HG03565 (cell line): Measurements from ENCODE around the gene ITPKC.

Experiments
- ATAC-seq: cut with Tn5 transposase; IDR thresholded peaks from one replicate; pipeline ENCODE4 v1.9.1; 2021; ENCODE audit warnings: mild to moderate bottlenecking, moderate library complexity; ENCODE audit not compliant: unreplicated experiment

Gene ITPKC

GRCh38 chr19:40739030-40739839, 22.3 kb downstream of the ITPKC start:
- ATAC-seq: no peak

- ATAC-seq: no peak
Measured at GRCh38 chr19:40739871-40740703, 23.2 kb downstream of the ITPKC start.

GRCh38 chr19:40740747-40741146, 23.8 kb downstream of the ITPKC start:
- ATAC-seq: no peak

GRCh38 chr19:40741527-40742390, 24.8 kb downstream of the ITPKC start:
- ATAC-seq: no peak

- ATAC-seq: no peak
Measured at GRCh38 chr19:40742477-40742876, 25.6 kb downstream of the ITPKC start.

- ATAC-seq: no peak
Measured at GRCh38 chr19:40742886-40743285, 26.0 kb downstream of the ITPKC start.

GRCh38 chr19:40743926-40744325, 27.0 kb downstream of the ITPKC start:
- no peak for ATAC-seq

GRCh38 chr19:40744554-40745401, 27.9 kb downstream of the ITPKC start:
- no peak for ATAC-seq

- no peak for ATAC-seq
Measured at GRCh38 chr19:40745402-40745780, 28.5 kb downstream of the ITPKC start.

- no peak for ATAC-seq
Measured at GRCh38 chr19:40747536-40747935, 30.6 kb downstream of the ITPKC start.

- ATAC-seq: peak; percentile 79
Measured at GRCh38 chr19:40750058-40750873, 33.4 kb downstream of the ITPKC start, which contains the start of gene ACTMAP. TSS of gene ACTMAP (minus strand) at chr19:40750477. CDS start at chr19:40749803, 674 bp downstream.

- peak; percentile 41 for ATAC-seq
Measured at GRCh38 chr19:40750874-40751537, 34.1 kb downstream of the ITPKC start, which contains the start of gene SNRPA. TSS of gene SNRPA (plus strand) at chr19:40751203. CDS start at chr19:40751409, 206 bp downstream.

GRCh38 chr19:40752257-40752781, 35.4 kb downstream of the ITPKC start:
- no peak for ATAC-seq

- no peak for ATAC-seq
Measured at GRCh38 chr19:40754611-40755247, 37.8 kb downstream of the ITPKC start.

GRCh38 chr19:40755248-40755624, 38.3 kb downstream of the ITPKC start:
- ATAC-seq: no peak

- no peak for ATAC-seq
Measured at GRCh38 chr19:40755791-40756190, 38.9 kb downstream of the ITPKC start.

- ATAC-seq: no peak
Measured at GRCh38 chr19:40756502-40757110, 39.7 kb downstream of the ITPKC start.
